ENCODE data around the gene ATF4. TPM values are rescaled to one million over a fixed set of nuclear protein-coding genes. Genes with fewer than 3 reads are reported as not detected.

ATF4 gene
- total and polyA plus RNA-seq, 2 donors (not counting 3 experiments of a cell fraction or from before 2014, with no cell fraction given): 312 to 668 TPM

- ChIA-PET POLR2A (no interaction called here), CTCF (interaction anchor here (1.0 to 2.4 kb wide), 3 partner anchors 15 to 18 kb away, joined by 4 to 13 read pairs (median 7); no protein-coding TSS in a partner anchor)
- no peak overlapping the region for H3K4me3 ChIP-seq (replicated peaks in 1 of 3; ENCODE audit: insufficient read depth in 1 of 3, low read depth in 1 of 3, low read length in 3 of 3)
- H3K9me1 ChIP-seq (replicated peaks; ENCODE audit: control insufficient read depth, extremely low read depth, insufficient read depth, low read length): no peaks in the 10 kb centered on the region
- BruUV-seq (replicated peaks): no TSS peak
- FAIRE-seq: no peak
- no peak overlapping the region for H3K4me2 ChIP-seq (ENCODE audit: insufficient read depth, low read length)
- H3K27ac ChIP-seq (ENCODE audit: insufficient read depth, low read depth, low read length): no peak overlapping the region
- no peak overlapping the region for H2AFZ ChIP-seq (ENCODE audit: low read depth, low read length)
- DNase-seq (ENCODE audit: low read depth, low spot score): no peak
- H3K4me1 ChIP-seq (ENCODE audit: control insufficient read depth, extremely low read depth, insufficient read depth, low read length): no peaks in the 10 kb centered on the region
- H3K79me2 ChIP-seq (ENCODE audit: control insufficient read depth, insufficient read depth, low read length): peaks cover 29% of the 10 kb centered on the region
- intact Hi-C loops (cut with micrococcal nuclease): no loop called here
- H3K9me3 ChIP-seq (replicated peaks; ENCODE audit: control insufficient read depth, insufficient read depth, low read length): no peaks in the 10 kb centered on the region
- TF ChIP-seq POLR2AphosphoS5 (IDR thresholded peaks at IDR 0.05; ENCODE audit: insufficient read depth, low read depth, low read length) (no peak), GATA2 (IDR thresholded peaks at IDR 0.05; ENCODE audit: insufficient read depth, insufficient read length, low read depth, low read length) (no peak), FOS (IDR thresholded peaks at IDR 0.05; ENCODE audit: borderline replicate concordance, insufficient read depth, low read length) (no peak), MYC (IDR thresholded peaks at IDR 0.05; ENCODE audit: low read depth, low read length) (no peak)
- peaks cover 28 to 40% of the 10 kb centered on the region in 2 experiments for H3K36me3 ChIP-seq (ENCODE audit: control insufficient read depth in 2 of 2, extremely low read depth in 1 of 2, insufficient read depth in 2 of 2, low read length in 2 of 2)
- dilution Hi-C loops (cut with MboI; ENCODE audit: extremely low pct_ligation_motif_present, low sequenced_read_pairs): no loop called here
- no peaks in the 10 kb centered on the region for H3K27me3 ChIP-seq (ENCODE audit: control insufficient read depth in 2 of 2, insufficient read depth in 2 of 2, low read length in 2 of 2)
- no peak overlapping the region for H3K9ac ChIP-seq (replicated peaks; ENCODE audit: extremely low read depth, insufficient read depth, low read length)
- no peaks in the 10 kb centered on the region for H4K20me1 ChIP-seq (replicated peaks; ENCODE audit: control insufficient read depth, extremely low read depth, insufficient read depth, low read length)
Observed at GRCh38 chr22:39511226-39511625, 9.1 kb upstream of the ATF4 start.

GRCh38 chr22:39512026-39512425, 8.3 kb upstream of the ATF4 start:
- peaks cover 24% of the 10 kb centered on the region for H3K79me2 ChIP-seq (ENCODE audit: control insufficient read depth, insufficient read depth, low read length)

More at GRCh38 chr22:39512026-39512425, 8.3 kb upstream of the ATF4 start:
- DNase-seq (ENCODE audit: low read depth, low spot score) (no peak), FAIRE-seq (no peak)
- Histone ChIP-seq H3K27me3 (ENCODE audit: control insufficient read depth in 2 of 2, insufficient read depth in 2 of 2, low read length in 2 of 2) (no peaks in the 10 kb centered on the region), H3K9ac (replicated peaks; ENCODE audit: extremely low read depth, insufficient read depth, low read length) (no peak overlapping the region), H2AFZ (ENCODE audit: low read depth, low read length) (no peak overlapping the region), H3K36me3 (ENCODE audit: control insufficient read depth in 2 of 2, extremely low read depth in 1 of 2, insufficient read depth in 2 of 2, low read length in 2 of 2) (peaks cover 28 to 37% of the 10 kb centered on the region in 2 experiments), H3K27ac (ENCODE audit: insufficient read depth, low read depth, low read length) (no peak overlapping the region), H4K20me1 (replicated peaks; ENCODE audit: control insufficient read depth, extremely low read depth, insufficient read depth, low read length) (no peaks in the 10 kb centered on the region), H3K9me3 (replicated peaks; ENCODE audit: control insufficient read depth, insufficient read depth, low read length) (no peaks in the 10 kb centered on the region), H3K4me3 (replicated peaks in 1 of 3; ENCODE audit: insufficient read depth in 1 of 3, low read depth in 1 of 3, low read length in 3 of 3) (no peak overlapping the region), H3K9me1 (replicated peaks; ENCODE audit: control insufficient read depth, extremely low read depth, insufficient read depth, low read length) (no peaks in the 10 kb centered on the region), H3K4me1 (ENCODE audit: control insufficient read depth, extremely low read depth, insufficient read depth, low read length) (no peaks in the 10 kb centered on the region), H3K4me2 (ENCODE audit: insufficient read depth, low read length) (no peak overlapping the region)
- ChIA-PET POLR2A (no interaction called here), CTCF (interaction anchor here (1.0 to 2.4 kb wide), 5 partner anchors 16 to 377 kb away, joined by 4 to 13 read pairs (median 5); no protein-coding TSS in a partner anchor)
- TF ChIP-seq JUN (IDR thresholded peaks at IDR 0.05; ENCODE audit: borderline replicate concordance, insufficient read depth, insufficient read length, low read depth): no peak
- no peak for TF ChIP-seq GATA2 (IDR thresholded peaks at IDR 0.05; ENCODE audit: insufficient read depth, insufficient read length, low read depth, low read length)
- no peak for TF ChIP-seq POLR2A (IDR thresholded peaks at IDR 0.05; ENCODE audit: low read depth, low read length)
- TF ChIP-seq EZH2 (IDR thresholded peaks at IDR 0.05; ENCODE audit: borderline replicate concordance, low read depth, low read length, severe bottlenecking): no peak
- TF ChIP-seq FOS (IDR thresholded peaks at IDR 0.05; ENCODE audit: borderline replicate concordance, insufficient read depth, low read length): no peak
- no peak for TF ChIP-seq POLR2AphosphoS5 (IDR thresholded peaks at IDR 0.05; ENCODE audit: insufficient read depth, low read depth, low read length)
- no peak for TF ChIP-seq CTCF (IDR thresholded peaks at IDR 0.05; ENCODE audit: extremely low read depth in 1 of 2, insufficient read depth in 1 of 2, low read depth in 1 of 2, low read length in 2 of 2)
- no peak for TF ChIP-seq MYC (IDR thresholded peaks at IDR 0.05; ENCODE audit: low read depth, low read length)
- intact Hi-C loops (cut with micrococcal nuclease): no loop called here
- dilution Hi-C loops (cut with MboI; ENCODE audit: extremely low pct_ligation_motif_present, low sequenced_read_pairs): no loop called here
- no TSS peak for BruUV-seq (replicated peaks)
